Keratinocyte (primary cell): ENCODE results near the gene HDAC7. TPM values are rescaled to one million over a fixed set of nuclear protein-coding genes. Genes with fewer than 3 reads are reported as not detected.

Experiments used
- DNase-seq: peaks from one replicate; pipeline ENCODE4 v3.0.0-alpha.2; 2011; ENCODE audit warnings: low read depth, missing footprints, low spot score
- FAIRE-seq: peaks from 2 replicates; lab custom pipeline; 2011; peaks lifted over from hg19 to GRCh38; lab: Jason Lieb, UNC
- H2AFZ ChIP-seq: 2 replicates; pipeline ENCODE4 v1.6.0; 2012; ENCODE audit warnings: low read length, control low read depth, inconsistent platforms; ENCODE audit not compliant: control insufficient read depth
- H3K27ac ChIP-seq: 2 replicates; pipeline ENCODE4 v1.5.1; 2011; ENCODE audit warnings: low read length; ENCODE audit not compliant: control insufficient read depth, insufficient read depth
- H3K27me3 ChIP-seq: 3 replicates; pipeline ENCODE4 v1.6.0; 2011; ENCODE audit warnings: low read length; ENCODE audit not compliant: control insufficient read depth, insufficient read depth; ENCODE audit errors: extremely low read depth
- H3K36me3 ChIP-seq, 2 experiments: 2 replicates in 1 of 2; 3 replicates in 1 of 2; pipeline ENCODE4 v1.5.1; 2011; ENCODE audit warnings: low read length in 2 of 2, mild to moderate bottlenecking in 1 of 2; ENCODE audit not compliant: control insufficient read depth in 2 of 2, insufficient read depth in 2 of 2; ENCODE audit errors: extremely low read depth in 1 of 2
- H3K4me1 ChIP-seq: 3 replicates; pipeline ENCODE4 v1.5.1; 2011; ENCODE audit warnings: low read length; ENCODE audit not compliant: control insufficient read depth, insufficient read depth; ENCODE audit errors: extremely low read depth
- H3K4me2 ChIP-seq: 3 replicates; pipeline ENCODE4 v1.6.0; 2011; ENCODE audit warnings: low read depth, low read length; ENCODE audit not compliant: control insufficient read depth, insufficient read depth; ENCODE audit errors: extremely low read depth
- H3K4me3 ChIP-seq, 3 experiments: fragments of 200-600 bp in 1 of 3; sonication (generic) in 1 of 3; 2 replicates in 2 of 3; 3 replicates in 1 of 3; pipeline ENCODE4 v1.5.1; 2011 to 2016; ENCODE audit warnings: low read length in 3 of 3, mild to moderate bottlenecking in 3 of 3, control low read depth in 2 of 3, inconsistent platforms in 1 of 3, low read depth in 1 of 3, mixed read lengths in 1 of 3, mixed run types in 1 of 3, moderate library complexity in 1 of 3; ENCODE audit not compliant: control insufficient read depth in 2 of 3, insufficient read depth in 2 of 3; ENCODE audit errors: extremely low read depth in 1 of 3
- H3K79me2 ChIP-seq: 2 replicates; pipeline ENCODE4 v1.6.0; 2012; ENCODE audit warnings: low read length; ENCODE audit not compliant: control insufficient read depth, insufficient read depth
- H3K9ac ChIP-seq: 3 replicates; pipeline ENCODE4 v1.6.0; 2011; ENCODE audit warnings: low read length; ENCODE audit not compliant: control insufficient read depth, insufficient read depth; ENCODE audit errors: extremely low read depth
- H3K9me1 ChIP-seq: 3 replicates; pipeline ENCODE4 v1.6.0; 2011; ENCODE audit warnings: low read length; ENCODE audit not compliant: control insufficient read depth, insufficient read depth; ENCODE audit errors: extremely low read depth
- H3K9me3 ChIP-seq: 2 replicates; pipeline ENCODE4 v1.5.1; 2012; ENCODE audit warnings: low read depth, low read length; ENCODE audit not compliant: control insufficient read depth
- H4K20me1 ChIP-seq: 3 replicates; pipeline ENCODE4 v1.6.0; 2011; ENCODE audit warnings: low read length; ENCODE audit not compliant: control insufficient read depth, insufficient read depth; ENCODE audit errors: extremely low read depth
- CTCF ChIP-seq, 3 experiments: IDR thresholded peaks in 1 of 3; conservative IDR thresholded peaks in 1 of 3; optimal IDR thresholded peaks in 1 of 3; 2 replicates in 2 of 3; 3 replicates in 1 of 3; pipeline versions ENCODE3 to v1.5.1; 2011; ENCODE audit warnings: low read length in 3 of 3, mild to moderate bottlenecking in 3 of 3, moderate library complexity in 2 of 3, control low read depth in 1 of 3, inconsistent platforms in 1 of 3; ENCODE audit not compliant: insufficient read depth in 2 of 3; ENCODE audit errors: extremely low read depth in 1 of 3
- EZH2 ChIP-seq: IDR thresholded peaks from one replicate; pipeline ENCODE4 v1.6.1; 2012; ENCODE audit warnings: inconsistent platforms, mild to moderate bottlenecking, low read length, moderate library complexity
- dilution Hi-C: fragments of 300-500 bp; cut with MboI; formaldehyde crosslinking; loops from one replicate; pipeline ENCODE4 v1.7.0; 2020; ENCODE audit warnings: low sequenced_read_pairs; ENCODE audit not compliant: extremely low pct_ligation_motif_present
- polyA plus RNA-seq, 5 experiments: library from polyadenylated mRNA; depleted of rRNA in 3 of 5; stranded (reverse) in 3 of 5; stranded (forward) in 1 of 5; unstranded in 1 of 5; fragments of >200 nt; gene quantifications; 1 replicate in 1 of 5; 2 replicates in 3 of 5; 3 replicates in 1 of 5; pipeline versions ENCODE4 v1.2.1 to v1.2.3, GENCODE V29; 2011 to 2012; ENCODE audit warnings: missing spikeins in 2 of 5, low read depth in 1 of 5, low replicate concordance in 1 of 5

The HDAC7 gene
- polyA plus RNA-seq, 1 donor (not counting 4 experiments of a cell fraction or from before 2014, with no cell fraction given), result 17.0 TPM

GRCh38 chr12:47818007-47818376 is 1.7 kb downstream of the HDAC7 start:
- H4K20me1 ChIP-seq, result peaks cover 7% of the 10 kb centered on the region
- peaks cover 54% of the 10 kb centered on the region for H3K4me1 ChIP-seq
- no peaks in the 10 kb centered on the region for H3K9me3 ChIP-seq
- peak overlapping the region; percentile 69 for H3K9ac ChIP-seq
- no peak for FAIRE-seq
- dilution Hi-C loops, result no loop called here
- H3K9me1 ChIP-seq, result peaks cover 12% of the 10 kb centered on the region
- H3K27me3 ChIP-seq, result no peaks in the 10 kb centered on the region
- no peak for DNase-seq
- H3K27ac ChIP-seq, result no peak overlapping the region
- H3K79me2 ChIP-seq, result peaks cover 74% of the 10 kb centered on the region
- H3K4me3 ChIP-seq, result peak overlapping the region; percentile 69 to 82 (median 79)
- no peak for TF ChIP-seq EZH2
- peak in 1 of 3 experiments; percentile 23 for TF ChIP-seq CTCF (optimal IDR thresholded peaks at IDR 0.05 in 1 of 3, IDR thresholded peaks at IDR 0.05 in 1 of 3, conservative IDR thresholded peaks at IDR 0.05 in 1 of 3; ENCODE audit: extremely low read depth in 1 of 3, insufficient read depth in 2 of 3, low read length in 3 of 3)
- H3K36me3 ChIP-seq, result peaks cover 3 to 21% of the 10 kb centered on the region in 2 experiments
- no peak overlapping the region for H2AFZ ChIP-seq
- peak overlapping the region; percentile 91 for H3K4me2 ChIP-seq

- peaks cover 13% of the 10 kb centered on the region for H3K9me1 ChIP-seq
- H3K4me1 ChIP-seq, result peaks cover 58% of the 10 kb centered on the region
- no peak overlapping the region for H2AFZ ChIP-seq
- H4K20me1 ChIP-seq, result peaks cover 7% of the 10 kb centered on the region
- no peak for DNase-seq
- H3K27ac ChIP-seq, result peak overlapping the region; percentile 8
- dilution Hi-C loops, result no loop called here
- peaks cover 78% of the 10 kb centered on the region for H3K79me2 ChIP-seq
- peak overlapping the region in 2 of 3 experiments; percentile 79 to 82 for H3K4me3 ChIP-seq
- TF ChIP-seq EZH2, result no peak
- TF ChIP-seq CTCF (optimal IDR thresholded peaks at IDR 0.05 in 1 of 3, IDR thresholded peaks at IDR 0.05 in 1 of 3, conservative IDR thresholded peaks at IDR 0.05 in 1 of 3; ENCODE audit: extremely low read depth in 1 of 3, insufficient read depth in 2 of 3, low read length in 3 of 3), result peak in 2 of 3 experiments; percentile 16 to 17
- H3K9me3 ChIP-seq, result no peaks in the 10 kb centered on the region
- no peaks in the 10 kb centered on the region for H3K27me3 ChIP-seq
- H3K9ac ChIP-seq, result peak overlapping the region; percentile 69
- FAIRE-seq, result no peak
- peak overlapping the region; percentile 91 for H3K4me2 ChIP-seq
- peaks cover 3 to 23% of the 10 kb centered on the region in 2 experiments for H3K36me3 ChIP-seq
Measured at GRCh38 chr12:47817272-47818006, 2.3 kb downstream of the HDAC7 start.
